Liver (tissue), 9 donors: Measurements from ENCODE around the gene COX5B. TPM values are rescaled to one million over a fixed set of nuclear protein-coding genes. Genes with fewer than 3 reads are reported as not detected.

ENCODE experiments used
- DNase-seq: peaks from one replicate; pipeline ENCODE4 v3.0.0-alpha.2; 2017; ENCODE audit warnings: low spot score
- H3K27ac ChIP-seq, 2 donors: one replicate each; pipeline ENCODE4 v1.7.0; 2013; ENCODE audit warnings: inconsistent platforms in 2 of 2, low read length in 2 of 2, control low read depth in 1 of 2, low read depth in 1 of 2, mild to moderate bottlenecking in 1 of 2
- H3K27me3 ChIP-seq, 4 donors: one replicate each; pipeline versions ENCODE4 v1.6.1 to v1.7.0; 2013; ENCODE audit warnings: low read length in 3 of 4, inconsistent platforms in 1 of 4, mild to moderate bottlenecking in 1 of 4, moderate library complexity in 1 of 4; ENCODE audit not compliant: control insufficient read depth in 4 of 4, insufficient read depth in 4 of 4
- H3K36me3 ChIP-seq, 4 donors: one replicate each; pipeline versions ENCODE4 v1.6.1 to v1.7.0; 2013; ENCODE audit warnings: low read length in 3 of 4, mild to moderate bottlenecking in 3 of 4, low read depth in 1 of 4, moderate library complexity in 1 of 4; ENCODE audit not compliant: control insufficient read depth in 4 of 4, insufficient read depth in 3 of 4
- H3K4me1 ChIP-seq, 4 donors: one replicate each; pipeline versions ENCODE4 v1.6.1 to v1.7.0; 2013; ENCODE audit warnings: low read length in 3 of 4, mild to moderate bottlenecking in 3 of 4, moderate library complexity in 1 of 4; ENCODE audit not compliant: control insufficient read depth in 4 of 4, insufficient read depth in 4 of 4
- H3K4me3 ChIP-seq, 3 donors: one replicate each; pipeline versions ENCODE4 v1.6.1 to v1.7.0; 2013; ENCODE audit warnings: low read length in 3 of 3, control low read depth in 1 of 3, low read depth in 1 of 3, mild to moderate bottlenecking in 1 of 3
- H3K9ac ChIP-seq, 2 donors: one replicate each; pipeline ENCODE4 v1.7.0; 2013; ENCODE audit warnings: low read length in 2 of 2, mild to moderate bottlenecking in 2 of 2, moderate library complexity in 2 of 2, control low read depth in 1 of 2, low read depth in 1 of 2
- H3K9me3 ChIP-seq, 4 donors: one replicate each; pipeline versions ENCODE4 v1.6.1 to v1.7.0; 2013; ENCODE audit warnings: low read length in 3 of 4; ENCODE audit not compliant: control insufficient read depth in 4 of 4
- CTCF ChIP-seq: fragments of 150-350 bp; IDR thresholded peaks from 2 replicates; pipeline ENCODE4 v1.5.1; 2017; ENCODE audit warnings: improper control_type of control experiment, low read depth, low read length; ENCODE audit not compliant: missing input control
- EGR1 ChIP-seq, 2 donors: IDR thresholded peaks; 2 replicates each; pipeline ENCODE4 v1.6.1; 2016 to 2018; ENCODE audit warnings: antibody characterized with exemption in 2 of 2, low read depth in 2 of 2
- FOXA1 ChIP-seq: IDR thresholded peaks from 2 replicates; pipeline ENCODE4 v1.6.1; 2016; ENCODE audit warnings: antibody characterized with exemption
- FOXA2 ChIP-seq: IDR thresholded peaks from 2 replicates; pipeline ENCODE4 v1.6.1; 2016; ENCODE audit warnings: antibody characterized with exemption
- HNF4A ChIP-seq, 2 donors: conservative IDR thresholded peaks; 2 replicates each; pipeline ENCODE4 v1.6.1; 2016; ENCODE audit warnings: antibody characterized with exemption in 2 of 2, mild to moderate bottlenecking in 2 of 2
- HNF4G ChIP-seq: IDR thresholded peaks from 2 replicates; pipeline ENCODE4 v1.6.1; 2016; ENCODE audit warnings: antibody characterized with exemption
- JUND ChIP-seq, 2 donors: IDR thresholded peaks; 2 replicates each; pipeline ENCODE4 v1.6.1; 2016; ENCODE audit warnings: antibody characterized with exemption in 2 of 2
- NR2F2 ChIP-seq: IDR thresholded peaks from 2 replicates; pipeline ENCODE4 v1.6.1; 2016; ENCODE audit warnings: antibody characterized with exemption
- RAD21 ChIP-seq, 2 donors: IDR thresholded peaks; 2 replicates each; pipeline ENCODE4 v1.6.1; 2016; ENCODE audit warnings: antibody characterized with exemption in 2 of 2, mild to moderate bottlenecking in 2 of 2
- REST ChIP-seq: IDR thresholded peaks from 2 replicates; pipeline ENCODE4 v1.6.1; 2016; ENCODE audit warnings: antibody characterized with exemption, mild to moderate bottlenecking
- RXRA ChIP-seq, 2 donors: IDR thresholded peaks; 2 replicates each; pipeline ENCODE4 v1.6.1; 2017 to 2018; ENCODE audit warnings: antibody characterized with exemption in 2 of 2, mild to moderate bottlenecking in 1 of 2
- SP1 ChIP-seq: IDR thresholded peaks from 2 replicates; pipeline ENCODE4 v1.6.1; 2018; ENCODE audit warnings: antibody characterized with exemption, mild to moderate bottlenecking
- TAF1 ChIP-seq: conservative IDR thresholded peaks from 2 replicates; pipeline ENCODE4 v1.6.1; 2016; ENCODE audit warnings: antibody characterized with exemption, mild to moderate bottlenecking
- YY1 ChIP-seq: IDR thresholded peaks from 2 replicates; pipeline ENCODE4 v1.6.1; 2016; ENCODE audit warnings: antibody characterized with exemption, mild to moderate bottlenecking
- WGBS: extraction: QIAGEN DNeasy Blood & Tissue Kit; methylation state at CpG from one replicate; pipeline ENCODE4 v1.1.7; 2013; 5-methylcytosine and 5-hydroxymethylcytosine counted together
- polyA plus RNA-seq, 2 donors: library from polyadenylated mRNA; stranded (reverse) in 1 of 2; unstranded in 1 of 2; fragments of 200-250 nt in 1 of 2; fragments of >200 nt in 1 of 2; fragmentation: Nextera tagmentation in 1 of 2; extraction: Ambion mirVana in 1 of 2; gene quantifications; one replicate each; pipeline versions ENCODE4 v1.2.1 to v1.2.3, GENCODE V29; 2013 to 2015
- total RNA-seq, 2 donors: library from RNA; depleted of rRNA; stranded (reverse); fragments of >200 nt; gene quantifications; one replicate each; pipeline ENCODE4 v1.2.3, GENCODE V29; 2014
- donor health status: healthy.
- donor health status: healthy.
- donor health status: healthy.
- donor health status: healthy.
- donor health status: healthy.

Gene COX5B
- total and polyA plus RNA-seq, 4 donors: 103 to 423 (median 264) TPM

GRCh38 chr2:97653473-97653872 is 7.6 kb downstream of the COX5B start:
- WGBS: 93% methylated on average over 2 of the region's 2 CpGs

GRCh38 chr2:97653874-97654273 is 8.0 kb downstream of the COX5B start:
- Histone ChIP-seq H3K4me3 (no peak overlapping the region), H3K9ac (no peak overlapping the region), H3K27me3 (no peaks in the 10 kb centered on the region), H3K4me1 (no peaks in the 10 kb centered on the region), H3K36me3 (peaks cover 5 to 42% (median 18%) of the 10 kb centered on the region in 4 donors), H3K27ac (no peak overlapping the region), H3K9me3 (peaks cover 0 to 3% (median 3%) of the 10 kb centered on the region in 4 donors)
- DNase-seq: no peak
- 97% methylated on average over 1 of the region's 1 CpG for WGBS
- TF ChIP-seq EGR1 (IDR thresholded peaks at IDR 0.05; ENCODE audit: low read depth in 2 of 2) (no peak), CTCF (no peak), SP1 (no peak), RAD21 (IDR thresholded peaks at IDR 0.05) (no peak), FOXA2 (no peak), RXRA (IDR thresholded peaks at IDR 0.05) (no peak), HNF4A (conservative IDR thresholded peaks at IDR 0.05) (no peak), JUND (IDR thresholded peaks at IDR 0.05) (no peak), TAF1 (no peak), HNF4G (no peak), FOXA1 (no peak), YY1 (no peak), REST (no peak), NR2F2 (no peak)

More at GRCh38 chr2:97653473-97653872, 7.6 kb downstream of the COX5B start:
- no peak overlapping the region for H3K4me3 ChIP-seq
- no peaks in the 10 kb centered on the region for H3K4me1 ChIP-seq
- peaks cover 3 to 42% (median 19%) of the 10 kb centered on the region in 4 donors for H3K36me3 ChIP-seq
- H3K27me3 ChIP-seq: no peaks in the 10 kb centered on the region
- H3K9ac ChIP-seq: no peak overlapping the region
- TF ChIP-seq RAD21 (IDR thresholded peaks at IDR 0.05) (no peak), SP1 (no peak)
- no peak overlapping the region for H3K27ac ChIP-seq
- DNase-seq: no peak
- H3K9me3 ChIP-seq: peaks cover 0 to 3% (median 3%) of the 10 kb centered on the region in 4 donors

GRCh38 chr2:97654309-97654708 is 8.4 kb downstream of the COX5B start:
- H3K9ac ChIP-seq: no peak overlapping the region
- H3K4me3 ChIP-seq: no peak overlapping the region
- no peaks in the 10 kb centered on the region for H3K4me1 ChIP-seq
- no peaks in the 10 kb centered on the region for H3K27me3 ChIP-seq
- TF ChIP-seq CTCF (no peak), FOXA2 (no peak)
- 97% methylated on average over 5 of the region's 5 CpGs for WGBS
- peaks cover 0 to 3% (median 3%) of the 10 kb centered on the region in 4 donors for H3K9me3 ChIP-seq
- H3K27ac ChIP-seq: no peak overlapping the region
- peaks cover 8 to 41% (median 16%) of the 10 kb centered on the region in 4 donors for H3K36me3 ChIP-seq
- DNase-seq: no peak
